ENCODE results near the gene DBNL.
"Not testable (repeated sequence)": the region's sequence is repeated elsewhere in the genome, so short reads cannot be mapped to it uniquely, and the experiment has no call there.

DNA sequence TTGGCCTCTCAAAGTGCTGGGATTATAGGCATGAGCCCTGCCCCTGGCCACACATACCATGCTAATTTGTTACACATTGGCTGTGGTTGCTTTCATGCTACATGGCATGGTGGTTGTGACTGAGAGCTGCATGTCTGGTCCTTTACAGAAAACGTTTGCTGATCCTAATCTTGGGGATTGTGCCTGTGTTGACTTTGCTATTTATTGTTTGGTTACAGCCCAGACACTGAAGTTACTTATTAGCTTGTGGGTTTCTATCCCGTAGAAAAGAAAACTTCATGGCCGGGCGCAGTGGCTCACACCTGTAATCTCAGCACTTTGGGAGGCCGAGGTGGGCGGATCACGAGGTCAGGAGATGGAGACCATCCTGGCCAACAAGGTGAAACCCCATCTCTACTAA is 22.4 kb upstream of the DBNL start:
- TF ChIP-seq, protein P1, sequence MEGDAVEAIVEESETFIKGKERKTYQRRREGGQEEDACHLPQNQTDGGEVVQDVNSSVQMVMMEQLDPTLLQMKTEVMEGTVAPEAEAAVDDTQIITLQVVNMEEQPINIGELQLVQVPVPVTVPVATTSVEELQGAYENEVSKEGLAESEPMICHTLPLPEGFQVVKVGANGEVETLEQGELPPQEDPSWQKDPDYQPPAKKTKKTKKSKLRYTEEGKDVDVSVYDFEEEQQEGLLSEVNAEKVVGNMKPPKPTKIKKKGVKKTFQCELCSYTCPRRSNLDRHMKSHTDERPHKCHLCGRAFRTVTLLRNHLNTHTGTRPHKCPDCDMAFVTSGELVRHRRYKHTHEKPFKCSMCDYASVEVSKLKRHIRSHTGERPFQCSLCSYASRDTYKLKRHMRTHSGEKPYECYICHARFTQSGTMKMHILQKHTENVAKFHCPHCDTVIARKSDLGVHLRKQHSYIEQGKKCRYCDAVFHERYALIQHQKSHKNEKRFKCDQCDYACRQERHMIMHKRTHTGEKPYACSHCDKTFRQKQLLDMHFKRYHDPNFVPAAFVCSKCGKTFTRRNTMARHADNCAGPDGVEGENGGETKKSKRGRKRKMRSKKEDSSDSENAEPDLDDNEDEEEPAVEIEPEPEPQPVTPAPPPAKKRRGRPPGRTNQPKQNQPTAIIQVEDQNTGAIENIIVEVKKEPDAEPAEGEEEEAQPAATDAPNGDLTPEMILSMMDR (IDR thresholded peaks at IDR 0.05; ENCODE audit: low read depth, low read length): not testable (repeated sequence)
- not testable (repeated sequence) for TF ChIP-seq EZH2phosphoT487 (IDR thresholded peaks at IDR 0.05; ENCODE audit: low read depth)

All from OCI-LY3 (cell line).